HCT116 (cell line): Measurements from ENCODE around the gene MYBPHL. TPM values are rescaled to one million over a fixed set of nuclear protein-coding genes. Genes with fewer than 3 reads are reported as not detected.

ENCODE experiments used
- ATAC-seq: fragments of 200-7000 bp; cut with Tn5 transposase; 2 replicates; pipeline ENCODE4 v1.9.1; 2020; ENCODE audit warnings: mild to moderate bottlenecking, moderate library complexity
- BruUV-seq: library from RNA; stranded (reverse); fragments of 400-500 nt; replicated peaks from 2 replicates; lab custom pipeline; 2021; lab: Mats Ljungman, UMichigan
- CTCF ChIA-PET: fragments of 300-600 bp; sonication (Branson Sonifier 250); formaldehyde crosslinking; loops from one replicate; lab custom pipeline; 2021; ENCODE audit warnings: antibody characterized with exemption; lab: Charles Lee
- POLR2A ChIA-PET: fragments of 300-600, 350-600 bp; sonication (Branson Sonifier 250); formaldehyde crosslinking; loops from one replicate; lab custom pipeline; 2021; ENCODE audit warnings: antibody characterized with exemption; lab: Charles Lee
- RAD21 ChIA-PET, 2 experiments: fragments of 300-600 bp; sonication (Branson Sonifier 250); formaldehyde crosslinking; loops; one replicate each; lab custom pipeline; 2023; ENCODE audit warnings: low total read pairs in 2 of 2; ENCODE audit not compliant: uncharacterized antibody in 2 of 2, unreplicated experiment in 2 of 2, low non-redundant PET in 1 of 2; lab: Charles Lee
- DNase-seq: peaks from one replicate; pipeline ENCODE4 v3.0.0-alpha.2; 2010; ENCODE audit warnings: low read depth, low spot score
- H2AFZ ChIP-seq: fragments of 200-600 bp; shearing (Covaris generic), sonication (generic); 2 replicates; pipeline ENCODE4 v1.6.1; 2017; ENCODE audit warnings: low read depth, mixed run types, mixed read lengths, antibody characterized with exemption, low read length; ENCODE audit not compliant: poor library complexity, severe bottlenecking
- H3K27ac ChIP-seq: 2 replicates; pipeline ENCODE4 v1.5.1; 2012; ENCODE audit warnings: low read depth, low read length
- H3K27me3 ChIP-seq: fragments of 200-600 bp; sonication (generic); 2 replicates; pipeline ENCODE4 v1.6.1; 2016; ENCODE audit warnings: mixed run types, low read length, mixed read lengths; ENCODE audit not compliant: insufficient read depth
- H3K36me3 ChIP-seq, 2 experiments: fragments of 200-500 bp in 1 of 2; fragments of 200-600 bp in 1 of 2; sonication (Bioruptor generic) in 1 of 2; sonication (generic) in 1 of 2; 2 replicates each; pipeline versions ENCODE4 v1.5.1 to v1.6.1; 2014 to 2016; ENCODE audit warnings: low read length in 2 of 2, inconsistent platforms in 1 of 2, mixed read lengths in 1 of 2, mixed run types in 1 of 2; ENCODE audit not compliant: insufficient read depth in 2 of 2, control insufficient read depth in 1 of 2
- H3K4me1 ChIP-seq, 2 experiments: fragments of 200-600 bp in 1 of 2; sonication (generic) in 1 of 2; 2 replicates each; pipeline versions ENCODE4 v1.5.1 to v1.6.1; 2012 to 2017; ENCODE audit warnings: low read length in 2 of 2, inconsistent platforms in 1 of 2, mild to moderate bottlenecking in 1 of 2, mixed read lengths in 1 of 2, mixed run types in 1 of 2, moderate library complexity in 1 of 2; ENCODE audit not compliant: insufficient read depth in 2 of 2, control insufficient read depth in 1 of 2
- H3K4me2 ChIP-seq: fragments of 200-600 bp; sonication (generic); 2 replicates; pipeline ENCODE4 v1.6.1; 2017; ENCODE audit warnings: mixed run types, low read length, mixed read lengths
- H3K4me3 ChIP-seq, 2 experiments: fragments of 200-600 bp in 1 of 2; sonication (generic) in 1 of 2; replicated peaks in 1 of 2; 2 replicates each; pipeline ENCODE4 v1.5.1; 2011 to 2016; ENCODE audit warnings: low read length in 2 of 2, control low read depth in 1 of 2, low read depth in 1 of 2, mild to moderate bottlenecking in 1 of 2, mixed read lengths in 1 of 2, mixed run types in 1 of 2
- H3K79me2 ChIP-seq: fragments of 200-600 bp; sonication (generic); 2 replicates; pipeline ENCODE4 v1.6.1; 2017; ENCODE audit warnings: mild to moderate bottlenecking, mixed run types, low read length, moderate library complexity, mixed read lengths; ENCODE audit not compliant: insufficient read depth
- H3K9ac ChIP-seq: fragments of 200-600 bp; sonication (generic); 2 replicates; pipeline ENCODE4 v1.6.1; 2016; ENCODE audit warnings: low read length, mixed read lengths
- H3K9me2 ChIP-seq: fragments of 200-600 bp; sonication (generic), shearing (Covaris generic); 2 replicates; pipeline ENCODE4 v1.6.1; 2017; ENCODE audit warnings: mixed run types, mild to moderate bottlenecking, moderate library complexity; ENCODE audit not compliant: insufficient read depth
- H3K9me3 ChIP-seq, 2 experiments: fragments of 200-500 bp in 1 of 2; fragments of 200-600 bp in 1 of 2; sonication (Bioruptor generic) in 1 of 2; sonication (generic) in 1 of 2; 2 replicates each; pipeline ENCODE4 v1.6.1; 2014 to 2017; ENCODE audit warnings: low read length in 2 of 2, mixed read lengths in 2 of 2, inconsistent platforms in 1 of 2, low read depth in 1 of 2, mild to moderate bottlenecking in 1 of 2, mixed run types in 1 of 2, moderate library complexity in 1 of 2; ENCODE audit not compliant: control insufficient read depth in 1 of 2, insufficient read depth in 1 of 2
- H4K20me1 ChIP-seq: fragments of 200-600 bp; sonication (generic), shearing (Covaris generic); 2 replicates; pipeline ENCODE4 v1.6.1; 2017; ENCODE audit warnings: mixed run types, mild to moderate bottlenecking, moderate library complexity; ENCODE audit not compliant: insufficient read depth
- CBX3 ChIP-seq: IDR thresholded peaks from 2 replicates; pipeline ENCODE4 v1.6.1; 2012; ENCODE audit warnings: low read depth
- CEBPB ChIP-seq: IDR thresholded peaks from 2 replicates; pipeline ENCODE4 v1.6.1; 2012; ENCODE audit warnings: low read depth
- EZH2 ChIP-seq: fragments of 200-600 bp; sonication (generic); IDR thresholded peaks from 2 replicates; pipeline ENCODE4 v1.6.1; 2017; ENCODE audit warnings: antibody characterized with exemption, mixed run types
- EZH2phosphoT487 ChIP-seq: fragments of 200-600 bp; IDR thresholded peaks from 2 replicates; pipeline ENCODE4 v1.6.1; 2018; ENCODE audit warnings: antibody characterized with exemption, borderline replicate concordance
- POLR2AphosphoS5 ChIP-seq: IDR thresholded peaks from 2 replicates; pipeline ENCODE4 v1.6.1; 2011; ENCODE audit warnings: mild to moderate bottlenecking, low read depth, low read length, moderate library complexity
- REST ChIP-seq: IDR thresholded peaks from 2 replicates; pipeline ENCODE4 v1.6.1; 2012; ENCODE audit warnings: low read depth
- SIN3A ChIP-seq: IDR thresholded peaks from 2 replicates; pipeline ENCODE4 v1.6.1; 2012; ENCODE audit warnings: low read depth
- SRF ChIP-seq: IDR thresholded peaks from 2 replicates; pipeline ENCODE4 v1.6.1; 2012; ENCODE audit warnings: low read depth
- YY1 ChIP-seq: IDR thresholded peaks from 2 replicates; pipeline ENCODE4 v1.6.1; 2011; ENCODE audit warnings: low read length, low read depth, moderate library complexity, mild to moderate bottlenecking; ENCODE audit not compliant: insufficient replicate concordance; ENCODE audit errors: extremely low read depth
- ZFX ChIP-seq: fragments of 450-650 bp; IDR thresholded peaks from 2 replicates; pipeline ENCODE4 v1.6.1; 2017
- ZNF274 ChIP-seq: fragments of 200-500 bp; sonication (Bioruptor generic); IDR thresholded peaks from 2 replicates; pipeline ENCODE4 v1.6.1; 2014; ENCODE audit warnings: mild to moderate bottlenecking, low read depth, low read length, inconsistent platforms
- intact Hi-C: fragments of 100-400 bp; cut with micrococcal nuclease; formaldehyde crosslinking; loops from 2 replicates; pipeline ENCODE4 v1.10.0; 2022
- total RNA-seq: library from RNA; stranded (reverse); gene quantifications from one replicate; pipeline ENCODE4 v1.2.1, GENCODE V29; 2021; ENCODE audit not compliant: unreplicated experiment
- TF ChIP-seq, protein P1 (sequence below): IDR thresholded peaks from 2 replicates; pipeline ENCODE4 v1.6.1; 2011; ENCODE audit warnings: mild to moderate bottlenecking, low read length, moderate library complexity; ENCODE audit not compliant: insufficient replicate concordance; ENCODE audit errors: extremely low read depth
- TF ChIP-seq, protein P2 (sequence below): IDR thresholded peaks from 2 replicates; pipeline ENCODE4 v1.6.1; 2012

MYBPHL gene
- total RNA-seq, 1 experiment from 2014 or later, result 1.0 TPM

DNA sequence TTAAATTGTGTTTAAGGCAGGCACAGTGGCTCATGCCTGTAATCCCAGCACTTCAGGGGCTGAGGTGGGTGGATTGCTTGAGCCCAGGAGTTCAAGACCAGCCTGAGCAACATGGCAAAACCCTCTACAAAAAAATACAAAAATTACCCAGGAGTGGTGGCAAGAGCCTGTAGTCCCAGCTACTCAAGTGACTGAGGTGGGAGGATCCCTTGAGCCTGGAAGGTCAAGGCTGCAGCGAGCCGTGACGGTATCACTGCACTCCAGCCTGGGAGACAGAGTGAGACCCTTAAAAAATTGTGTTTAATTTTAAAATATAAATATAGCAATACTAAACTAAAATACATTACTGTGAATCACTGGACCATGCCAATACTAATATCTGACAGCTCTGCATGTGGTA lies 48.1 kb upstream of the MYBPHL start (continued):
- TF ChIP-seq, protein P1, sequence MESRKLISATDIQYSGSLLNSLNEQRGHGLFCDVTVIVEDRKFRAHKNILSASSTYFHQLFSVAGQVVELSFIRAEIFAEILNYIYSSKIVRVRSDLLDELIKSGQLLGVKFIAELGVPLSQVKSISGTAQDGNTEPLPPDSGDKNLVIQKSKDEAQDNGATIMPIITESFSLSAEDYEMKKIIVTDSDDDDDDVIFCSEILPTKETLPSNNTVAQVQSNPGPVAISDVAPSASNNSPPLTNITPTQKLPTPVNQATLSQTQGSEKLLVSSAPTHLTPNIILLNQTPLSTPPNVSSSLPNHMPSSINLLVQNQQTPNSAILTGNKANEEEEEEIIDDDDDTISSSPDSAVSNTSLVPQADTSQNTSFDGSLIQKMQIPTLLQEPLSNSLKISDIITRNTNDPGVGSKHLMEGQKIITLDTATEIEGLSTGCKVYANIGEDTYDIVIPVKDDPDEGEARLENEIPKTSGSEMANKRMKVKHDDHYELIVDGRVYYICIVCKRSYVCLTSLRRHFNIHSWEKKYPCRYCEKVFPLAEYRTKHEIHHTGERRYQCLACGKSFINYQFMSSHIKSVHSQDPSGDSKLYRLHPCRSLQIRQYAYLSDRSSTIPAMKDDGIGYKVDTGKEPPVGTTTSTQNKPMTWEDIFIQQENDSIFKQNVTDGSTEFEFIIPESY, result no peak
- TF ChIP-seq, protein P2, sequence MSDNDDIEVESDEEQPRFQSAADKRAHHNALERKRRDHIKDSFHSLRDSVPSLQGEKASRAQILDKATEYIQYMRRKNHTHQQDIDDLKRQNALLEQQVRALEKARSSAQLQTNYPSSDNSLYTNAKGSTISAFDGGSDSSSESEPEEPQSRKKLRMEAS, result no peak
- TF ChIP-seq SIN3A (no peak), YY1 (no peak), CEBPB (no peak), ZFX (no peak)

DNA sequence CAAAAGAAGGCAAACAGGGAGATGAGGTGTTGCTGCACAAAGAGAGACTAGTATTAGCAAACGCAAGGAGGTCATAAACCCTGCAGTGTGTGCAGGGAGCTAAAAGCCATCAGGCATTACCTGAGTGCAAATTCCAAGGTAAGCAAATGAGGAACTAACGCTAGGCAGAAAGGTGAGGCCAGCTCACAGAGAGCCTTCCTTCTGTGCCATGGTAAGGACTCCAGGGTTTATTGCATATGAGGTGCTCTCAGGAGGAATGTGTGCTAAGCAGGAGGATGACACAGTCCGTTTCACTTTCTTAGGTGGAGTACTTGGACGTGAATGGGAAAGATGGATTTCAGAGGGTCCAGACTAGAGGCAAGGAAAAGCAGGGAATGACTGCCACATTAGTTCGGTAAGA lies 44.6 kb upstream of the MYBPHL start:
- TF ChIP-seq CBX3 (no peak), EZH2phosphoT487 (no peak), EZH2 (no peak), SIN3A (no peak), REST (no peak), POLR2AphosphoS5 (no peak), ZFX (no peak), SRF (no peak), ZNF274 (no peak)
- ChIA-PET RAD21 (no interaction called here), POLR2A (interaction anchor here (1.1 kb wide), 1 partner anchor 68 kb away, joined by 3 read pairs; the partner anchor contains the start of gene PSRC1), CTCF (interaction anchor here (0.8 kb wide), 1 partner anchor 139 kb away, joined by 3 read pairs; no protein-coding TSS in a partner anchor)
- H3K9me2 ChIP-seq, result no peaks in the 10 kb centered on the region
- H4K20me1 ChIP-seq, result no peaks in the 10 kb centered on the region
- no peaks in the 10 kb centered on the region for H3K4me1 ChIP-seq
- H3K27me3 ChIP-seq, result no peaks in the 10 kb centered on the region
- H3K9ac ChIP-seq, result no peak overlapping the region
- DNase-seq (no peak), ATAC-seq (no peak)
- H3K79me2 ChIP-seq, result no peaks in the 10 kb centered on the region
- no peak overlapping the region for H3K4me3 ChIP-seq
- intact Hi-C loops, result no loop called here
- no peak overlapping the region for H3K27ac ChIP-seq
- H3K9me3 ChIP-seq, result no peaks in the 10 kb centered on the region
- no peaks in the 10 kb centered on the region for H3K36me3 ChIP-seq
- BruUV-seq, result no TSS peak
- no peak overlapping the region for H2AFZ ChIP-seq
- H3K4me2 ChIP-seq, result no peak overlapping the region
